NCI-H510A treated with DMSO at 0.1 percent for 48 hours (cell line): ENCODE data around the gene FERMT3.
A peak's percentile ranks its signal among the peaks of the same experiment; 100 is the strongest.

ENCODE experiments used
- DNase-seq: peaks from one replicate; lab custom pipeline; 2025; lab: John Stamatoyannopoulos, UW

Gene FERMT3

DNA sequence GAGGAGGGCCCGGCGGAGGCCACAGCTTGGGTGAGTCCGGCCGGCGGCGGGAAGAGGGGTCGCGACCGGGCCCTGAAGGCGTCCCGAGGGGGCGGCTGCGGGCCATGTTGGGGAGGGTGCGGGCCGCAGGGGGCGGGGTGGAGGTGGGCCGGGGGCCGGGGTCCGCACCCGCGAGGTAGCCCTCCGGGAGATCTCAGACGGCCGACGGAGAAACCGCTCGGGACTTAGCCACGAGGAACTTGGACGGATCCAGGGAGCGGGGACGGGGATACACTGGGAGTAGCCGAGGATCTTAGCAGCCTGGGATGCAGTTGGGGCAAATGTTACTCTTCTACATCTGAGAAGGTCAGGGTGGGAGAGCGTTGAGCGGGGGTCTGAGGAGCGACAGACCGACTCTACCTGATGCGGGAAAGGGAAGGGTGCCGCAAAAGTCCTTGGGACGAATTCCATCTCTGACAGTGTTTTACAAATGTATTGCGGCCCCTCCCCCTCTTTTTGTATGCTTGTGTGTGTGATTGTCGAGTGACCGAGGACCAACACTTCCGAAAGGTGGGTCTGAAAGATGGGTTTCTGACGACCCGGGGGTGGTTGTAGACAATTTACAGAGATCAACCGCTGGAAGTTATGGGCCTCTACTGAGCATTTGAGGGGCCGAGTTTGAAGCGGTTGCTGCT lies 19.9 kb upstream of the FERMT3 start:
- DNase-seq: peak; percentile 9

DNA sequence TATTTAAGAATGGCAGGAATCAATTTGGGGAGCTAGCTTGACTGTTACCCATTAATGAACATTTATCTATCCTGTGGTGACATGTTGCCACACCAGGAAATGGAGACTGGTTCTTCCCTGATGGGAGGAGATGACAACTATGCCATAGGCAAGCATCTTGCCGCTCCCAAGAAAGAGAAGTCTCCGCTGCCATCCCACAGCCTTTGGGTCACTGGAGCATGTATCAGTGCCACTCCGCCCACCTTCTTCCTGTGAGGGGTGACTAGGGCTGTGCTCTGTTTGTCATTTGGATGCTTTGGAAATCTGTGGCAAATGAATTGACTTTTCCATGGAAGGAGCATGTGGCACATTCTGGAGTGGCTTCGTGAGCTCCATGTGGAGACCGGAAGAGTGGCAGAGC lies 14.1 kb upstream of the FERMT3 start:
- DNase-seq: no peak

DNA sequence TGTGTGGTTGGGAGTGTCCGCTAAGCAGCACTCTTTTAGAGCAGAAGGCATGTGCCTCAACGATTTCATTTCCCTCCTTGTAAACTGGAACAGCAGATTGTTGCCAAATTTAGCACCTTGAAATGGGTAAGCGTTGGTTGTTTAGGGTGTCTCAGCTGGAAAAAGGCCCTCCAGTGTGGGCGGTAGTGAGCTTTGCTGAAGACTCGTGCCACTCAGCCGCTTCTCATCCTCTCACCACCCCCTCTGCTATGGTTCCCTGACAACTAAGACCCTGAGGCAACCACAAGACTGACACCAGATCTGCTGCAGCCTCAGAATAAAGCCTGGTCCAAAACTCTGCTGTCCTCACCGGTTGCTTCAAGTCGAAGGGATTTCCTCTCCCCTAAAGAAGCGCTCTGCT lies 9.9 kb upstream of the FERMT3 start:
- DNase-seq: no peak

DNA sequence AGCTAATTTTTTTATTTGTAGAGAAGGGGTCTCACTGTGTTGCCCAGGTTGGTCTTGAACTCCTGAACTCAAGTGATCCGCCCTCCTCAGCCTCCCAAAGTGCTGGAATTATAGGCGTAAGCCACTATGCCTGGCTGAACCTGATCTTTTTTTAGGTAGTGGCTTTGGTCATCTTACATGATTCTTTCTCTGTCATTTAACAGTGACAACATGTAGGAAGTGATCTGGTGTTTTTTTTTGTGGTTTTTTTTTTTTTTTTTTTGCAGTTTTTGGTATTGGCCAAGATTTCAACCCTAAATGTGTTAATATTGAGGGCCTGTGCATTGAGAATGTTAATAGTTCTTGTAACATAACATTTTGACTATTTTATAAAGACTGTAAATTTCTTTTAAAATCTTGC lies 8.0 kb upstream of the FERMT3 start:
- DNase-seq: no peak

DNA sequence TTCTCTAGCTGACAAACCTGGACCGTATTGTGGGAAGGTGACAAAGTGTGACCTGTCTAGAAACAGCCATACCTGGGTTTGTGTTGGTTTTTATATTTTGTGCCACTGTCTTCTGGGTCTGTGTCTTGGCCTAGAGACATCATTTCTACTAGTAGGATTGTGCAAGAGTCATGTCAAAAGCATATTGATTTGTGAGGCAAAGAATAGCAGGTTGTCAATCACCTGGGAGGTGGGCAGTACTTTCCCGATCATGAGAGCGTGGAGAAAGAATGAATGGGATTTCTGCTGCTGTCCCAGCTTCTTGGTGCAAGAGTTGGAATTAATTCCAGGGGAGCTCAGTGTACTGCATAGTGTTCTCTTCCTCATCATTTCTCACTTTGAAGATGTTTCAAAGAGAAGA lies 5.0 kb upstream of the FERMT3 start:
- no peak for DNase-seq

DNA sequence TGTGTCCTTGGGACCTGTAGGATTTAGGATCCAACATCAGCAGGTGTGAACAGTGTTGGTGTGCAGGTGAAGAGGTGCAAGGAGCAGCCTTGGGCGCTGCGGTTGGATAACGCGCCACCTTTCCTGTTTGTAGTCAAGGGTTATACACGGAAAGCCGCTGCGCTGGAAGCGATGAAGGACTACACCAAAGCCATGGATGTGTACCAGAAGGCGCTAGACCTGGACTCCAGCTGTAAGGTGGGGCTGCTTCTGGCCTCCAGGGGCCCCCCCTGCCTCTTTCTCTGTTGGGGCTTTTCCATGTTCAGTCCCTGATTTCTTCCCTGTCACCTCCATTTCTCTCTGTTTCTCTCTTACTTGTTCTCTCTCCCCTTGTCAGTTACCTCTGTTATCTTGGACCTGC lies 3.5 kb upstream of the FERMT3 start:
- DNase-seq: no peak

DNA sequence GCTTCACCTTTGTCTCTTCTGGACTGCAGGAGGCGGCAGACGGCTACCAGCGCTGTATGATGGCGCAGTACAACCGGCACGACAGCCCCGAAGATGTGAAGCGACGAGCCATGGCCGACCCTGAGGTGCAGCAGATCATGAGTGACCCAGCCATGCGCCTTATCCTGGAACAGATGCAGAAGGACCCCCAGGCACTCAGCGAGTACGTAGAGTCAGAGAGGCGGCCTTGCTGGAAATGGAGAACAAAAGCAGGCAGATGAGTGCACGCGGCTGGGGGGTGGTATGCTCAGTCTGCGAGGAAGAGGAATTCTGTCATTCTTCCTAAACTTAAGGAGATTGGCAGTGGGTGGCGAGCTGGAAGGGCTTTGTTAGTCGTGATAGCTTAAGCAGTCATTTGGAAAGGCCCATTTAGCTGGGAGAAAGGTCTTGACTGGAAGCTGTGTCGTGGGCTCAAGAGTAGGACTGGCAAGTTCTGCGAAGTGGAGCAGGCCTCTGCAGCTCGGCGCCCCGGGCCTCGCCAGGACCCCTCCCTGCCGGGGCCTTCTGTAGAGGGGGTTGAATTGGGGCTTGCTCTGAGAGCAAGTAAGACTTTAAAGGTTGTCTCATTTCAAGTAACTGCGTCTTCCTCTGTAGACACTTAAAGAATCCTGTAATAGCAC lies 3.0 kb upstream of the FERMT3 start:
- DNase-seq: no peak

DNA sequence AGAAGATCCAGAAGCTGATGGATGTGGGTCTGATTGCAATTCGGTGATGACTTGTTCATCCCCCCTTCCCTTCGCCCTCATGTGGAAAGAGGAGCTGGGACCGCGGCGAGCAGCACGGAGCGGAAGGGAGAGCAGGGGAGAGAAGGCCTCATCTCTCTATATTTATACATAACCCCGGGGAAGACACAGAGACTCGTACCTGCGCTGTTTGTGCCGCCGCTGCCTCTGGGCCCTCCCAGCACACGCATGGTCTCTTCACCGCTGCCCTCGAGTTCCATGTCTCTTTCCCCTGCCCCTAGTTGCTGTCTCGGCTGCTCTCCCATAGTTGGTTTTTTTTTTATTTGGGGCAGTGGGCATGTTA lies 2.5 kb upstream of the FERMT3 start:
- DNase-seq: no peak

DNA sequence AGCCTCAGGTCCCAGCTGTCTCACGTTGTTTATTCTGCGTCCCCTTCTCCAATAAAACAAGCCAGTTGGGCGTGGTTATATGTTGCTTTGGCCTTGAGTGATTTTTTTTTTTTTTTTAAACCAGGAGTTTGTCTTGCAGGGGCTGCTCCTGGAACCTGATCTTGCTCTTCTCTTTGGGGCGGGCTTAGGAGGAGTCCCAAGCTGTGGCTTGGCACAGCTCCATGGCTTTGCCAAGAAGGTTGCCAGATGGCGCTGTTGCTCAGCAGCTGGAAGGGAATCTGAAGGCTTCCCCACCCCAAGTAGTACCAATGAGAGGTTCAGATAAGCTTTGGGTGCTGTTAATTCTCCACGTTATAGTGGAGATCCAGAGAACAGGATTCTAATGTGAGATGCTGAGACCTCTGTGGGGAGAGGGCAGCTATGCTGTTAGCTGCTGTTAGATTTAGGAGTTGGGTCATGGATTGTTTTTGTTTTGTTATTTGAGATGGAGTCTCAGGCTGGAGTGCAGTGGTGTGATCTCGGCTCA lies 2.0 kb upstream of the FERMT3 start:
- peak; percentile 67 for DNase-seq

DNA sequence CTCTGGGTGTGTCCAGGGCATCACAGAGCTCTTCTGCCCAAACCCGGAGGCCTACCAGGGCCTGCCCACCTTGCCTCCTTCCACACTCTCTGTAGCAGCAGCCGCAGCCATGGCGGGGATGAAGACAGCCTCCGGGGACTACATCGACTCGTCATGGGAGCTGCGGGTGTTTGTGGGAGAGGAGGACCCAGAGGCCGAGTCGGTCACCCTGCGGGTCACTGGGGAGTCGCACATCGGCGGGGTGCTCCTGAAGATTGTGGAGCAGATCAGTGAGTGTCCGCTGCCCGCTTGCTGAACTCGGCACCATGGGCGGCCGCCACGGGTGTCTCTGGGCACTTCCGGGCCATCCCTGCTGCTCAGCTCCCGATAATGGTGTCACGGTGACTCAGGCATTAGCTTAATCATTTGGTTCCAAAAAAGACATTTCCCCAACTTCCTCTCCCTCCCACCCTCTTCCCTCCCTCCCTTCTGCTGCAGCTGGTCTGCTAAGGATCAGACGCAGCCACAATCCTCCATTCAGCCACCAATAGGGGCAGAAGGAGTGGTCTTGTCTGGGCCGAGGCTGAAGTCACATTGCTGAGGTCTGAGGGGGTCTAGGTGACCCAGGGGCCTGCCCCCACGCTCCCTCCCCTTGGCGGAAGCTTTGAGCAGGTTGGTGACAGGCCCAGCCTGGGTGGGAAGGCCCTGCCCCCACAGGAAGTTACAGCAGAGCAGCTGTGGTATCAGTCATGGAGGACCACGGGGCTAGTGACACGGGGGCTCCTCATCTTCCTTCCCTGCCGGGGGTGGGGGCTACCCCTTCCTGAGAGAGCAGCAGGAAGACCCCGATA lies 950 bp downstream of the FERMT3 start:
- no peak for DNase-seq

DNA sequence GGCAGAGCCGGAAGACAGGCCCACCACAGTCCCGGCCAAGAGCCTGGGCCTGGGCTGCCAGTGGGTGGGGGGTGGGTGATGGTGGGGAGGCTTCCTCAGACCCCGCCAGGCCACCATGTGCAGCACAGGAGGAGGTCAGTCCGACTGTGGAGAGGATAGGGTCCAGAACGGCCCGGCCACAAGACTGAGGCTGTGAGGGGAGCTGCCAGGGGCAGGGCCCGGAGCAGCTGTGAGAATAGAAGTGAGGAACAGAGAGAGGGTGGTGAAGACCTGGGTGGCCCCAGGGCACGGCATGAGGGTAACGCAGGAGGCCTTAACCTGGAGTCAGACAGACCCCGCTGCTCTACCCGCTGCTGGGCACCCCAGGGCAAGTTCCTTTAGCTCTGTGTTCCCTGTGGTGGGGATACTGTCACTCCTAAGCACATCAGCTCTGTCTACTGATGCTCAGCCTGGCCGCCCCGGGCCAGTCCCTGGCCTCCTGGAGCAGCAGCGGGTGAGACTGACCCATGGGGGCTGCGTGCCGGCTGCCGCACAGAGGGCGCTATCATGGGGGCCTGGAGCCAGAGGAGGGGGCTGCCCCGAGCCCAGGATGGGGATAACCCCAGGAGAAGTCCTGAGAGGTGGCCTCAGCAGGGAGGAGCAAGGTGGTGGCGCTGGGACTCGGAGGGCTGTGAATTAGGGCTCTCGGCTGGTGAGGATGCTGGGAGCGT lies 1.7 kb downstream of the FERMT3 start:
- DNase-seq: no peak

DNA sequence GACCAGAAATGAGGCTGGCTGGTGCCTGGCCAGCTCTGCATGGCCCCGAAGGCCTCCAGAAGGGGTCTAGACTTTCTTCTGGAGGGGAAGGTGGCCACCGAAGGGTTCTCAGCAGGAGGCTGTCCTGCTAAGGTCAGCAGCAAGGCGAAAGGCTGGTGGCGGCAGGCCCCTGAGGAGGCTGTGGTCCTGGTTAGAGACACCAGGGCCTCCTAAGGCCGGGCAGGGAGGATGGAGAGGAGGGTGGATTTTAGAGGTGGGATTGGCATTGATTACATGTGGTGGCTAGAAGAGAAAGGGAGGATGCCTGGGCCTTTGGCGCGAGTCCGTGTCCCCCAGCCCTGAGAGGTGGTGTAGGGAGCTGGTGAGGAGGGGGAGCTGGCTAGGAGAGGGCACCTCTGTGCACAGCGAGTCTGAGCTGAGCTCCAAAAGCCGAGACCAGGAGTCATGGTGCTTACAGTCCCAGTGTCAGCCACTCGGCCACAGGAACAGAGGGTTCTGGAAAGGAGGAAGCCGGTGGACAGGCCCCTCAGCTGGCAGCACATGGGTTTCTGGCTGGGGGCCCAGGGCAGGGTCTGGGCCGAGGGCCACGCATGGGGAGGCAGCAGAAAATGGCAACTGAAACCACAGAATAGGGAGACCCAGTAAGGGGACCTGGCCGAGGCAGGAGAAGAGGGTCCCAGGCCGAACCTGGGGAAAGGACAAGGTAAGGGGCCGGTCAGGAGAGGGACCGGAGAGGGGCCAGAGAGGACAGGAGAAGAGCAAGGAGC lies 2.5 kb downstream of the FERMT3 start:
- no peak for DNase-seq

DNA sequence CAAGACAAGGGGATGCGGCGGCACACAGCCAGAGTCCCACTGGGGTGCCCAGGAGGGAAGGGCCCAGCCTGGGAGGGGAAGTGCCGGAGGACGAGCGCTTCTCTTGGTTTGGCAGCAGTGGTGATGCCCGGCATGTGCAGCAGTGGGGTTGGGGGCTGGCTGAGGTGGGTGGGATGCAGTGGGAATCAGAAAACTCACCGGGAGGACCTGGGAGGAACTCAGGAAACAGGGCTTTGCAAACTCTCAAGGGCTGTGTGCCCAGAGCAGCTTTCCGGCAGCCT lies 3.0 kb downstream of the FERMT3 start:
- DNase-seq: no peak

DNA sequence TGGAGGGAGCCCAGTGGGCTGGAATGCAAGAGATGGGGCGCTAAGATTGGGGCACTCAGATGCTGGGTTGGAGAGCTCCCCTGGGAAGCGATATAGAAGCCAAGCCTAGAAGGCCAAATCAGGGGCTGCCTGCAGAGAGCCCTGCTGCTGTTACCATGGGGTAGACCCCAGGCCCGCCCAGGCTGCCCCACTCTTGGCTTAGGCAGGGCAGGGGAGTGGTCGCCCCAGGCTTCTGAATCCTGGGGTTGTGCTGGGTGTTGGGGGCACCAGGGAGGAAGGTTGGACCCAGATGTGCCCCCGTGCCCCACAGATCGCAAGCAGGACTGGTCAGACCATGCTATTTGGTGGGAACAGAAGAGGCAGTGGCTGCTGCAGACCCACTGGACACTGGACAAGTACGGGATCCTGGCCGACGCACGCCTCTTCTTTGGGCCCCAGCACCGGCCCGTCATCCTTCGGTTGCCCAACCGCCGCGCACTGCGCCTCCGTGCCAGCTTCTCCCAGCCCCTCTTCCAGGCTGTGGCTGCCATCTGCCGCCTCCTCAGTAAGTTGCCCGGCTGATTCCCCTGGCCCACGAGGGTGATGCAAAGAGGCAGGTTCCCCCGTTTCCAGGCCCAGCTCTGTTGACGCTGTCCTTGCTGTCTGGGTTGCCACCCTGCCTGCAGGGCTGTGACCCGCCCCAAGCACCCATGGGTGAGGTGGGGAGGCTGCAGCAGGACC lies 3.9 kb downstream of the FERMT3 start:
- no peak for DNase-seq

DNA sequence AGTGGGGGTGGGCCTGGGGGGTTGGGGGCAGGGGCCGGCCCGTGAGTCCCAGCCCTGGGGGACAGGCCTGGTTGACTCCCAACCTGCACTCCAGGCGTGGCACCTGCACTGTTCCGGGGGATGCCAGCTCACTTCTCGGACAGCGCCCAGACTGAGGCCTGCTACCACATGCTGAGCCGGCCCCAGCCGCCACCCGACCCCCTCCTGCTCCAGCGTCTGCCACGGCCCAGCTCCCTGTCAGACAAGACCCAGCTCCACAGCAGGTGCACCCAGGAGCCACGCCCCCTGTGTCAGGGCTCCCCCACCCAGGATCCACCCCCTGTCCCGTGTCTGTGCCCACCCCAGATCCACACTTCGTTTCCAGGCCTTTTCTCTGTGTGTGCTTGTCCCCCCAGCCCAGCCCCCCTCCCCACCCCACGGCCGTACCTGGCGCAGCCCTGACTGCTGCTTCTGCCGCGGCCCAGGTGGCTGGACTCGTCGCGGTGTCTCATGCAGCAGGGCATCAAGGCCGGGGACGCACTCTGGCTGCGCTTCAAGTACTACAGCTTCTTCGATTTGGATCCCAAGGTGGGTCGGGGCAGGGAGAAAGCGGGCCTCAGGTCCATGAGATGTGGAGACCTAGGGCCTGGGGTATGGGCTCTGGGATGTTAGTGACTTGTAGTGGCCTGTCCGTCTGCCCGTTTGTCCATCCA lies 4.8 kb downstream of the FERMT3 start:
- DNase-seq: no peak

DNA sequence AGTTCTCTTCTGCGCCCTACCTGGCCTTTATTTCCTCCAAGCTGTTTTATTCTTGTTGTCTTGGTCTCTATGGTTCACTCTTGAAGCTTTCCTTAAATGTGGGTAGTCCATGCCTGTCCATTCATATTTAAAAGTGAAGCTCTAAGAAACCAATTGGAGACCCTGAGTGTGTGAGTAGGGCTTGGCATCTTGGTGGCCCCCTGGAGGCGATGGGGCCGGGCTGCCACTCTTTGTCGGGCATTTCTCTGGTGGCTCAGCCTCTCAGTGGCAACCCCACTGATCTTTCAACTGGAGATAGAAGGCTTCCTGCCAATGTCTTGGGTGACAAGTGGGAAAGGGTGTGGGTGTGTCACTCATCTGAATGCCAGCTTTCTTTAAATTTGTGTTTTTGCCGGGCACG lies 10.4 kb downstream of the FERMT3 start:
- no peak for DNase-seq

DNA sequence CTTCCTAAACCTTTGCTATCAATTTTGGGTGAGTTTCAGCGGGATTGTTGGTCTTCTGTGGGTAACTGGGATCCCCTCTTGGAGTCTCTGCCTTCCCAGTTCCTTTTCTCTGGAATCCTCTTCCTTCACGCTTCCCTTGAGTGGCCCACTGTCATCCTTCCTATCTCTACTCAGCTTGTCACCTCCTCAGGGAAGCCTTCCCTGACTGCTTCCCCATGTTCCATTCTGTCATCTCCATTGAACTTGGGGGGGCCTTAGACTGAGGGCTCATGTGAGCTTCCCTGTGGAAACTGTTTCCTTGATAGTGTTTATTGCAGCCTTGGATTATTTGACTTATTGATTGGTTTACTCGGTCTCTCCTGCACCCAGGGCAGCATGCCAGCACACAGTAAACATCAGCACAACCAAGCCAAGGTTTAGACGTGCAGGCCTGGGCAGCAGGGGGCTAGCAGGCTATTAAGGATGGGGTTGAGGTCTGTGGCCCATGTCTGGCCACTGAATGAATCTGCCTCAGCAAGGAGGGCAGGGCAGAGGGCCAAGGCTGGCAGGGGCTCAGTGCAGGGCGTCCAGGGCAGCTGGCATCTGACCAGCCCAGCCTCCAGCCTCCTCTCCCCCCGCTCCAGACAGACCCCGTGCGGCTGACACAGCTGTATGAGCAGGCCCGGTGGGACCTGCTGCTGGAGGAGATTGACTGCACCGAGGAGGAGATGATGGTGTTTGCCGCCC lies 12.3 kb downstream of the FERMT3 start:
- DNase-seq: no peak

DNA sequence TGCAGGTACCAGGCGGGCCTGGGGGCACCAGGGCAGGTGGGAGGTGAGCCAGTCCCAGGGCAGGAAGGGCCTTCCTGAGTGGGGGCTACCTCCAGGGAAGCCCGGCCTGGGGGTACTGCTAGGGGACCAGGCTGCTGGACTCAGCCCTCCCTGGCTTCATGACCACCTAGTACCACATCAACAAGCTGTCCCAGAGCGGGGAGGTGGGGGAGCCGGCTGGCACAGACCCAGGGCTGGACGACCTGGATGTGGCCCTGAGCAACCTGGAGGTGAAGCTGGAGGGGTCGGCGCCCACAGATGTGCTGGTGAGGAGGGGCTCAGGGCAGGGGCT lies 12.8 kb downstream of the FERMT3 start:
- no peak for DNase-seq

DNA sequence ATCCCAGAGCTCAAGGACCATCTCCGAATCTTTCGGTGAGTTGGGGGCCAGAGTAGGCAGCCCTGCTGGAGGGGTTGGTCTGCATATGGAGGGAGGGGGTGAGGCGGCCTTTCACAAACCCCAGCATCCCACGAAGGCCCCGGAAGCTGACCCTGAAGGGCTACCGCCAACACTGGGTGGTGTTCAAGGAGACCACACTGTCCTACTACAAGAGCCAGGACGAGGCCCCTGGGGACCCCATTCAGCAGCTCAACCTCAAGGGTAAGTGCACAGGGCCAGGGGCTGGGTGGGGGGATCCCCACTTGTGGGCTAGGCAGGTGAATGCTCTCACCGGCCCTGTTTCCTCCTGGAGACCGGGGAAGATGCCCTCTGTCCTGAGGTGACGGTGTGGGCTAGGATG lies 13.2 kb downstream of the FERMT3 start:
- DNase-seq: no peak

DNA sequence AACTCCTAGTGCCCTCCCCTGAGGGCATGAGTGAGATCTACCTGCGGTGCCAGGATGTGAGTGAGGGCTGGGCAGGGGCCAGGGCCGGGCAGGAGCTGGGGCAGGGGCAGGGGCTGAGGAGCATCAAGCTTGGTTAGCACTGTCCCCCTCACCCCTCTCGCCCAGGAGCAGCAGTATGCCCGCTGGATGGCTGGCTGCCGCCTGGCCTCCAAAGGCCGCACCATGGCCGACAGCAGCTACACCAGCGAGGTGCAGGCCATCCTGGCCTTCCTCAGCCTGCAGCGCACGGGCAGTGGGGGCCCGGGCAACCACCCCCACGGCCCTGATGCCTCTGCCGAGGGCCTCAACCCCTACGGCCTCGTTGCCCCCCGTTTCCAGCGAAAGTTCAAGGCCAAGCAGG lies 13.8 kb downstream of the FERMT3 start:
- DNase-seq: no peak
